Measurements from ENCODE around the gene WDTC1.

The WDTC1 gene

GRCh38 chr1:27314737-27315136, 80.3 kb downstream of the WDTC1 start:
- TF ChIP-seq, protein P1, sequence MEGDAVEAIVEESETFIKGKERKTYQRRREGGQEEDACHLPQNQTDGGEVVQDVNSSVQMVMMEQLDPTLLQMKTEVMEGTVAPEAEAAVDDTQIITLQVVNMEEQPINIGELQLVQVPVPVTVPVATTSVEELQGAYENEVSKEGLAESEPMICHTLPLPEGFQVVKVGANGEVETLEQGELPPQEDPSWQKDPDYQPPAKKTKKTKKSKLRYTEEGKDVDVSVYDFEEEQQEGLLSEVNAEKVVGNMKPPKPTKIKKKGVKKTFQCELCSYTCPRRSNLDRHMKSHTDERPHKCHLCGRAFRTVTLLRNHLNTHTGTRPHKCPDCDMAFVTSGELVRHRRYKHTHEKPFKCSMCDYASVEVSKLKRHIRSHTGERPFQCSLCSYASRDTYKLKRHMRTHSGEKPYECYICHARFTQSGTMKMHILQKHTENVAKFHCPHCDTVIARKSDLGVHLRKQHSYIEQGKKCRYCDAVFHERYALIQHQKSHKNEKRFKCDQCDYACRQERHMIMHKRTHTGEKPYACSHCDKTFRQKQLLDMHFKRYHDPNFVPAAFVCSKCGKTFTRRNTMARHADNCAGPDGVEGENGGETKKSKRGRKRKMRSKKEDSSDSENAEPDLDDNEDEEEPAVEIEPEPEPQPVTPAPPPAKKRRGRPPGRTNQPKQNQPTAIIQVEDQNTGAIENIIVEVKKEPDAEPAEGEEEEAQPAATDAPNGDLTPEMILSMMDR (conservative IDR thresholded peaks at IDR 0.05; ENCODE audit: low read depth, low read length): no peak

DNA sequence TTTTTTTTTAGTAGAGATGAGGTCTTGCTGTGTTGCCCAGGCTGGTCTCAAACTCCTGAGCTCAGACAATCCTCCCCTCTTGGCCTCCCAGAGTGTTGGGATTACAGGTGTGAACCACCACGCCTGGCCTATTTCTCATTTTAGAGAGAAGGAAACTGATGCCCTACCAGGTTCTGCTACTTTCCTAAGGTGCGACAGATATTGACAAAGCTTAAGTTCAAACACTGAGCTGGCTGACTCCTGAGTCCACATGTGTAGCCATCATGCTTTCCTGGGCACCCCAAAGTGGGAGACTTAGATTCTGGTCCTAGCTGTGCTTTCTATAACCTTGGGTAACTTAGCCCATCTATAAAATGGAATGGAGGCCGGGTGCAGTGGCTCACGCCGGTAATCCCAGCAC, 82.4 kb downstream of the WDTC1 start:
- no peak for DNase-seq (ENCODE audit: low read depth)
- TF ChIP-seq, protein P1 (conservative IDR thresholded peaks at IDR 0.05; ENCODE audit: low read depth, low read length): no peak
- no peak overlapping the region for H3K4me3 ChIP-seq (ENCODE audit: low read depth, low read length)

More at GRCh38 chr1:27314737-27315136, 80.3 kb downstream of the WDTC1 start:
- H3K4me3 ChIP-seq (ENCODE audit: low read depth, low read length): no peak overlapping the region
- DNase-seq (ENCODE audit: low read depth): no peak

DNA sequence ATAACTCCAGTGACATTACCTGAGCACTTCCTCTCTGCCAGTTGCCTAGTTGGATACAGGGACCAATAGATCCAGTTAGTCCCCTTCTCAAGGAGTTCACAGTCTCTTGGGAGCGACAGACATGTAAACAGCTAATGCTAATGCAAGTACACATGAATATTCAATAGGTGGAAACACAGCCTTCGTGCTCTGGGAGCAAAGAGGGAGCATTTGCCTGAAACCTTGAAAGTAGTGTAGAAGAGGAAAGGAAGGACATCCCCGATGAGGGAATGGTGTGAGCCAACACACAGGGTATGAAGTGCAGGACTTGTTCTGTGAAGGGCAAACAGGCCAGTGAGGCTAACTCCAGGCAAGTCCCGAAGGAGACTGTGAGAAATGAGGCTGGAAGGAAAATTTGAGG, 83.7 kb downstream of the WDTC1 start:
- TF ChIP-seq, protein P1 (conservative IDR thresholded peaks at IDR 0.05; ENCODE audit: low read depth, low read length): no peak
- no peak overlapping the region for H3K4me3 ChIP-seq (ENCODE audit: low read depth, low read length)
- no peak for DNase-seq (ENCODE audit: low read depth)

- DNase-seq (ENCODE audit: low read depth): no peak
- H3K4me3 ChIP-seq (ENCODE audit: low read depth, low read length): no peak overlapping the region
- TF ChIP-seq, protein P1 (conservative IDR thresholded peaks at IDR 0.05; ENCODE audit: low read depth, low read length): no peak
These were observed 84.2 kb downstream of the WDTC1 start for GRCh38 chr1:27318596-27318995.

DNA sequence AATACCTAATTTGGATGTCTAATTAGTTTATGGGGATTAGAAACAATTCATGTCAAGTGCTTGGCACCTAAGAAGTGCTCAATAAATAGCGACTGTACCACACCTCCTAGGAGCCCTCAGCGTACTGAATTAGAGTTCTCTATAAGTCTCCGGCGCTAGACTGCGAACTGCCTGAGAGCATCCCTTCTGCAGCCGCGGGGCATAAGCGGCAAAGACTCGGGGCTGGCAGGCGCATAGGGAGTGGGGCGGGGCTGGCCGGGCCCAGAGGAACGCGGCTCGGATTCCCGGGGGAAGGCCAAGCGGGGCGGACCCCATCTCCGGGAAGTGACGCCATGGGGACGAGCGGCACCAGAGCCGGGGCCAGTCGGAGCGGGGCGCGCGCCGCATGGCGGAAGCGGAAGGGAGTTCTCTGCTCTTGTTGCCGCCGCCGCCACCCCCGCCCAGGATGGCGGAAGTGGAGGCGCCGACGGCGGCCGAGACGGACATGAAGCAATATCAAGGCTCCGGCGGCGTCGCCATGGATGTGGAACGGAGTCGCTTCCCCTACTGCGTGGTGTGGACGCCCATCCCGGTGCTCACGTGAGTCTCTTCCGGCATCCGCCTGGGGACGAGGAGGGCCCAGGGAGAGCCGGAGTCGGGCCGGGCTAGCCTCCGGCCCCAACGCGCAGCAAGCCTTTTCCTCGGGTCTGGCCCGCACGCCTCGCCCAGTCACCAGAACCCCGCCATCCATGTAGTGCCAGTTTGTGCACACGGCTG, 87.6 kb downstream of the WDTC1 start, which contains the start of gene TMEM222:
Gene TMEM222 (plus strand): TSS at position 351 of the 756 bp plus-strand sequence. CDS start 35 bp downstream, at position 386.
- TF ChIP-seq, protein P1 (conservative IDR thresholded peaks at IDR 0.05; ENCODE audit: low read depth, low read length): no peak
- H3K4me3 ChIP-seq (ENCODE audit: low read depth, low read length): peak within 1 kb of the TSS; percentile 99

GRCh38 chr1:27322569-27323240, 88.3 kb downstream of the WDTC1 start:
- no peak for DNase-seq (ENCODE audit: low read depth)
- peak overlapping the region; percentile 99 for H3K4me3 ChIP-seq (ENCODE audit: low read depth, low read length)

More for the DNA sequence above, 87.6 kb downstream of the WDTC1 start, which contains the start of gene TMEM222:
- peak; percentile 97 for DNase-seq (ENCODE audit: low read depth)

More at GRCh38 chr1:27322569-27323240, 88.3 kb downstream of the WDTC1 start:
- TF ChIP-seq, protein P1 (conservative IDR thresholded peaks at IDR 0.05; ENCODE audit: low read depth, low read length): no peak
